Sigmoid colon (tissue), 4 donors: ENCODE measurements around the gene RPL12.

Experiments used
- CTCF ChIP-seq, 4 experiments: fragments of 450-650 bp in 3 of 4; fragments of 200-600 bp in 1 of 4; IDR thresholded peaks; one replicate each; pipeline ENCODE4 v1.5.1; 2016 to 2019; ENCODE audit warnings: antibody characterized with exemption in 4 of 4, mild to moderate bottlenecking in 3 of 4, moderate library complexity in 2 of 4
- EP300 ChIP-seq, 4 donors: sonication (generic); formaldehyde crosslinking; IDR thresholded peaks; one replicate each; pipeline ENCODE4 v1.6.1; 2017; ENCODE audit warnings: antibody characterized with exemption in 4 of 4
- POLR2AphosphoS5 ChIP-seq, 4 donors: sonication (generic); formaldehyde crosslinking; IDR thresholded peaks; one replicate each; pipeline ENCODE4 v1.6.1; 2017; ENCODE audit warnings: antibody characterized with exemption in 4 of 4

- TF ChIP-seq CTCF (IDR thresholded peaks at IDR 0.05), result no peak
- TF ChIP-seq POLR2AphosphoS5 (IDR thresholded peaks at IDR 0.05), result no peak
- TF ChIP-seq EP300 (IDR thresholded peaks at IDR 0.05), result no peak
Measured at GRCh38 chr9:127446713-127447415, 4.3 kb downstream of the RPL12 start.
